Cerebellar cortex (tissue), 1 donor: Measurements from ENCODE around the gene ZNF740.

ENCODE experiments used
- DNase-seq: peaks from one replicate; pipeline ENCODE4 v3.0.0-alpha.2; 2015; ENCODE audit warnings: low spot score

ZNF740 gene

GRCh38 chr12:53214221-53214620 is 33.7 kb downstream of the ZNF740 start:
- no peak for DNase-seq

- DNase-seq: no peak
These were observed 34.3 kb downstream of the ZNF740 start for GRCh38 chr12:53214687-53215455.

GRCh38 chr12:53215497-53215896 is 35.0 kb downstream of the ZNF740 start:
- no peak for DNase-seq

GRCh38 chr12:53217051-53217930 is 36.8 kb downstream of the ZNF740 start:
- no peak for DNase-seq

- no peak for DNase-seq
These were observed 37.4 kb downstream of the ZNF740 start for GRCh38 chr12:53217931-53218307.

GRCh38 chr12:53218551-53219291 is 38.2 kb downstream of the ZNF740 start:
- DNase-seq: no peak

GRCh38 chr12:53219292-53219955 is 38.9 kb downstream of the ZNF740 start:
- DNase-seq: peak; percentile 59

- peak; percentile 88 for DNase-seq
These were observed 39.6 kb downstream of the ZNF740 start for GRCh38 chr12:53219956-53220693.

- DNase-seq: peak; percentile 88
These were observed 40.2 kb downstream of the ZNF740 start for GRCh38 chr12:53220694-53221202.

GRCh38 chr12:53221203-53222080 is 40.9 kb downstream of the ZNF740 start:
- DNase-seq: no peak

GRCh38 chr12:53222170-53222721 is 41.7 kb downstream of the ZNF740 start:
- DNase-seq: no peak

GRCh38 chr12:53222806-53223261 is 42.3 kb downstream of the ZNF740 start:
- DNase-seq: no peak

- no peak for DNase-seq
These were observed 43.0 kb downstream of the ZNF740 start for GRCh38 chr12:53223389-53224060.

GRCh38 chr12:53224061-53224896 is 43.8 kb downstream of the ZNF740 start:
- peak; percentile 82 for DNase-seq

- DNase-seq: peak; percentile 60
These were observed 44.5 kb downstream of the ZNF740 start for GRCh38 chr12:53224897-53225634.

GRCh38 chr12:53225635-53226424 is 45.3 kb downstream of the ZNF740 start:
- DNase-seq: peak; percentile 72
